GM23338 (cell line): Measurements from ENCODE around the gene TXNL4A. TPM values are rescaled to one million over a fixed set of nuclear protein-coding genes. Genes with fewer than 3 reads are reported as not detected.
A peak's percentile ranks its signal among the peaks of the same experiment; 100 is the strongest.

ENCODE experiments used
- ATAC-seq: fragments of 200-7000 bp; cut with Tn5 transposase; 3 replicates; pipeline ENCODE4 v1.9.1; 2020
- DNase-seq: peaks from one replicate; pipeline ENCODE4 v3.0.0-alpha.2; 2015; ENCODE audit warnings: low spot score
- H2AFZ ChIP-seq: fragments of 200-600 bp; sonication (generic); 2 replicates; pipeline ENCODE4 v1.8.0; 2016; ENCODE audit warnings: antibody characterized with exemption, mild to moderate bottlenecking, moderate library complexity
- H3F3A ChIP-seq: fragments of 200-600 bp; sonication (generic); replicated peaks from 2 replicates; pipeline ENCODE4 v1.8.0; 2017; ENCODE audit warnings: antibody characterized with exemption, mixed run types, low read depth
- H3K27ac ChIP-seq: fragments of 200-600 bp; sonication (generic); 2 replicates; pipeline ENCODE4 v1.6.1; 2016; ENCODE audit warnings: low read depth
- H3K27me3 ChIP-seq: fragments of 200-600 bp; sonication (generic); 2 replicates; pipeline ENCODE4 v1.8.0; 2016; ENCODE audit warnings: mild to moderate bottlenecking, mixed run types, moderate library complexity; ENCODE audit not compliant: insufficient read depth
- H3K36me3 ChIP-seq: fragments of 200-600 bp; sonication (generic); 2 replicates; pipeline ENCODE4 v1.8.0; 2016; ENCODE audit warnings: mild to moderate bottlenecking; ENCODE audit not compliant: insufficient read depth
- H3K4me1 ChIP-seq: fragments of 200-600 bp; sonication (generic); 2 replicates; pipeline ENCODE4 v1.8.0; 2016; ENCODE audit warnings: mild to moderate bottlenecking, moderate library complexity; ENCODE audit not compliant: insufficient read depth
- H3K4me2 ChIP-seq: fragments of 200-600 bp; sonication (generic); 2 replicates; pipeline ENCODE4 v1.7.1; 2017; ENCODE audit warnings: mixed run types
- H3K4me3 ChIP-seq: fragments of 200-600 bp; sonication (generic); 2 replicates; pipeline ENCODE4 v1.6.1; 2016; ENCODE audit warnings: mixed run types
- H3K79me2 ChIP-seq: fragments of 200-600 bp; sonication (generic); replicated peaks from 2 replicates; pipeline ENCODE4 v1.8.0; 2017; ENCODE audit warnings: mild to moderate bottlenecking; ENCODE audit not compliant: insufficient read depth
- H3K9me2 ChIP-seq: fragments of 200-600 bp; sonication (generic); 2 replicates; pipeline ENCODE4 v1.8.0; 2017; ENCODE audit not compliant: insufficient read depth
- H4K20me1 ChIP-seq: fragments of 200-600 bp; sonication (generic); replicated peaks from 2 replicates; pipeline ENCODE4 v1.8.0; 2017; ENCODE audit warnings: mild to moderate bottlenecking; ENCODE audit not compliant: insufficient read depth
- H3K27ac Mint-ChIP-seq: 2 replicates; pipeline ENCODE4 v1.8.0; 2020; ENCODE audit warnings: inconsistent platforms, mild to moderate bottlenecking, moderate library complexity, mixed read lengths
- H3K27me3 Mint-ChIP-seq: 3 replicates; pipeline ENCODE4 v1.8.0; 2022; ENCODE audit warnings: low read depth, mild to moderate bottlenecking, moderate library complexity, mixed read lengths, inconsistent platforms; ENCODE audit not compliant: insufficient read depth, poor library complexity
- H3K36me3 Mint-ChIP-seq: 3 replicates; pipeline ENCODE4 v1.8.0; 2021; ENCODE audit warnings: low read depth, mild to moderate bottlenecking, inconsistent platforms, moderate library complexity, mixed read lengths
- H3K4me1 Mint-ChIP-seq: 3 replicates; pipeline ENCODE4 v1.8.0; 2020; ENCODE audit warnings: mild to moderate bottlenecking, inconsistent platforms, mixed read lengths
- H3K4me3 Mint-ChIP-seq: 3 replicates; pipeline ENCODE4 v1.8.0; 2021; ENCODE audit warnings: moderate library complexity, mild to moderate bottlenecking, inconsistent platforms, mixed read lengths
- H3K9me3 Mint-ChIP-seq: 3 replicates; pipeline ENCODE4 v1.8.0; 2020; ENCODE audit warnings: moderate library complexity, mild to moderate bottlenecking, inconsistent platforms, mixed read lengths
- CREB1 ChIP-seq: fragments of 250-450 bp; sonication (Bioruptor Pico); IDR thresholded peaks from 2 replicates; pipeline ENCODE4 v1.5.0; 2020; ENCODE audit warnings: low read depth, mild to moderate bottlenecking, moderate library complexity
- EZH2 ChIP-seq: fragments of 200-600 bp; sonication (generic); IDR thresholded peaks from one replicate; pipeline ENCODE4 v1.8.0; 2017; ENCODE audit warnings: antibody characterized with exemption, mild to moderate bottlenecking, low read depth; ENCODE audit not compliant: unreplicated experiment
- EZH2phosphoT487 ChIP-seq: fragments of 200-600 bp; sonication (generic); IDR thresholded peaks from one replicate; pipeline ENCODE4 v1.8.1; 2018; ENCODE audit warnings: antibody characterized with exemption; ENCODE audit not compliant: unreplicated experiment
- JUNB ChIP-seq: IDR thresholded peaks from one replicate; pipeline ENCODE4 v1.6.1; 2016; ENCODE audit warnings: antibody characterized with exemption; ENCODE audit not compliant: unreplicated experiment
- NANOG ChIP-seq: IDR thresholded peaks from 2 replicates; pipeline ENCODE4 v1.6.1; 2016; ENCODE audit warnings: antibody characterized with exemption, borderline replicate concordance
- POLR2AphosphoS5 ChIP-seq: IDR thresholded peaks from 2 replicates; pipeline ENCODE4 v1.6.1; 2016; ENCODE audit warnings: antibody characterized with exemption, low read depth
- STAT1 ChIP-seq: IDR thresholded peaks from one replicate; pipeline ENCODE4 v1.6.1; 2016; ENCODE audit warnings: antibody characterized with exemption; ENCODE audit not compliant: unreplicated experiment
- ZNF114 ChIP-seq: fragments of 250-450 bp; sonication (Bioruptor Pico); IDR thresholded peaks from 2 replicates; pipeline ENCODE4 v1.5.0; 2020; ENCODE audit warnings: mild to moderate bottlenecking, moderate library complexity
- ZNF331 ChIP-seq: fragments of 250-450 bp; sonication (Bioruptor Pico); IDR thresholded peaks from 2 replicates; pipeline ENCODE4 v1.5.0; 2020; ENCODE audit warnings: low read depth, mild to moderate bottlenecking, moderate library complexity
- polyA plus RNA-seq: library from polyadenylated mRNA; unstranded; fragments of >200 nt; fragmentation: Nextera tagmentation; extraction: Ambion mirVana; gene quantifications from 2 replicates; pipeline ENCODE4 v1.2.1, GENCODE V29; 2016
- total RNA-seq: library from RNA; depleted of rRNA; stranded (reverse); fragments of >200 nt; shearing (Covaris generic); gene quantifications from 2 replicates; pipeline ENCODE4 v1.2.3, GENCODE V29; 2014
- TF ChIP-seq, protein P1 (sequence below), 2 experiments: fragments of 200-600 bp in 1 of 2; sonication (generic) in 1 of 2; conservative IDR thresholded peaks; 2 replicates each; pipeline versions ENCODE4 v1.5.1 to v1.6.1; 2016 to 2017; ENCODE audit warnings: antibody characterized with exemption in 2 of 2, low read depth in 2 of 2, mild to moderate bottlenecking in 2 of 2, moderate library complexity in 1 of 2
- TF ChIP-seq, protein P2 (sequence below): IDR thresholded peaks from 2 replicates; pipeline ENCODE4 v1.6.1; 2016; ENCODE audit warnings: antibody characterized with exemption
- TF ChIP-seq, protein P3 (sequence below): fragments of 250-450 bp; sonication (Bioruptor Pico); IDR thresholded peaks from 2 replicates; pipeline ENCODE4 v1.5.0; 2020; ENCODE audit warnings: mild to moderate bottlenecking, moderate library complexity
- TF ChIP-seq, protein P4 (sequence below): IDR thresholded peaks from one replicate; pipeline ENCODE4 v1.6.1; 2018; ENCODE audit warnings: antibody characterized with exemption; ENCODE audit not compliant: unreplicated experiment

Gene TXNL4A
- total and polyA plus RNA-seq, 2 experiments from 2014 or later, result 51.0 to 271 TPM

DNA sequence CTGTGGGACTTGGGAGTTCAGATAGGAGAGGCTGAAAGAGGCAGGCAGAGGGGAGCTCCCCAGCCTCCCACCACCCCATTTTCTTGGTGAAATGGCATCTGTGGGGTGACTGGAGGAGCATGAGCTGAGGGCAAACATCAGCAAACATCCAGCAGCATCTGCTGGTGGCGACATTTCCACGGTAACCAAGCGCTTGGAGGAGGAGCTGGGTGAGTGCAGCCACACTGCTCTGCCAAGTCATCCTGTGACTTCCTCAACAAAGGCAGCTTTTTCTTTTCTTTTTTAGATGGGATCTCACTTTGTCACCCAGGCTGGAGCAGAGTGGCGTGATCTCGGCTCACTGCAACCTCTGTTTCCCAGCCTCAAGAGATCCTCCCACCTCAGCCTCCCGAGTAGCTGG lies 5.6 kb downstream of the TXNL4A start:
- H3K9me2 ChIP-seq, result no peaks in the 10 kb centered on the region
- H3K79me2 ChIP-seq, result peaks cover 100% of the 10 kb centered on the region
- no peaks in the 10 kb centered on the region for H3K9me3 Mint-ChIP-seq
- H3K4me1 ChIP-seq, result no peaks in the 10 kb centered on the region; the same call in 1 of the 2 replicates
- H3K27ac ChIP-seq, result no peak overlapping the region
- TF ChIP-seq, protein P1, sequence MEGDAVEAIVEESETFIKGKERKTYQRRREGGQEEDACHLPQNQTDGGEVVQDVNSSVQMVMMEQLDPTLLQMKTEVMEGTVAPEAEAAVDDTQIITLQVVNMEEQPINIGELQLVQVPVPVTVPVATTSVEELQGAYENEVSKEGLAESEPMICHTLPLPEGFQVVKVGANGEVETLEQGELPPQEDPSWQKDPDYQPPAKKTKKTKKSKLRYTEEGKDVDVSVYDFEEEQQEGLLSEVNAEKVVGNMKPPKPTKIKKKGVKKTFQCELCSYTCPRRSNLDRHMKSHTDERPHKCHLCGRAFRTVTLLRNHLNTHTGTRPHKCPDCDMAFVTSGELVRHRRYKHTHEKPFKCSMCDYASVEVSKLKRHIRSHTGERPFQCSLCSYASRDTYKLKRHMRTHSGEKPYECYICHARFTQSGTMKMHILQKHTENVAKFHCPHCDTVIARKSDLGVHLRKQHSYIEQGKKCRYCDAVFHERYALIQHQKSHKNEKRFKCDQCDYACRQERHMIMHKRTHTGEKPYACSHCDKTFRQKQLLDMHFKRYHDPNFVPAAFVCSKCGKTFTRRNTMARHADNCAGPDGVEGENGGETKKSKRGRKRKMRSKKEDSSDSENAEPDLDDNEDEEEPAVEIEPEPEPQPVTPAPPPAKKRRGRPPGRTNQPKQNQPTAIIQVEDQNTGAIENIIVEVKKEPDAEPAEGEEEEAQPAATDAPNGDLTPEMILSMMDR (conservative IDR thresholded peaks at IDR 0.05; ENCODE audit: low read depth in 2 of 2), result no peak
- TF ChIP-seq, protein P2, sequence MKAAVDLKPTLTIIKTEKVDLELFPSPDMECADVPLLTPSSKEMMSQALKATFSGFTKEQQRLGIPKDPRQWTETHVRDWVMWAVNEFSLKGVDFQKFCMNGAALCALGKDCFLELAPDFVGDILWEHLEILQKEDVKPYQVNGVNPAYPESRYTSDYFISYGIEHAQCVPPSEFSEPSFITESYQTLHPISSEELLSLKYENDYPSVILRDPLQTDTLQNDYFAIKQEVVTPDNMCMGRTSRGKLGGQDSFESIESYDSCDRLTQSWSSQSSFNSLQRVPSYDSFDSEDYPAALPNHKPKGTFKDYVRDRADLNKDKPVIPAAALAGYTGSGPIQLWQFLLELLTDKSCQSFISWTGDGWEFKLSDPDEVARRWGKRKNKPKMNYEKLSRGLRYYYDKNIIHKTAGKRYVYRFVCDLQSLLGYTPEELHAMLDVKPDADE, result no peak
- TF ChIP-seq POLR2AphosphoS5, result no peak
- TF ChIP-seq ZNF331 (CRISPR knock-in tag), result no peak
- TF ChIP-seq ZNF114 (CRISPR knock-in tag), result no peak
- TF ChIP-seq, protein P3, sequence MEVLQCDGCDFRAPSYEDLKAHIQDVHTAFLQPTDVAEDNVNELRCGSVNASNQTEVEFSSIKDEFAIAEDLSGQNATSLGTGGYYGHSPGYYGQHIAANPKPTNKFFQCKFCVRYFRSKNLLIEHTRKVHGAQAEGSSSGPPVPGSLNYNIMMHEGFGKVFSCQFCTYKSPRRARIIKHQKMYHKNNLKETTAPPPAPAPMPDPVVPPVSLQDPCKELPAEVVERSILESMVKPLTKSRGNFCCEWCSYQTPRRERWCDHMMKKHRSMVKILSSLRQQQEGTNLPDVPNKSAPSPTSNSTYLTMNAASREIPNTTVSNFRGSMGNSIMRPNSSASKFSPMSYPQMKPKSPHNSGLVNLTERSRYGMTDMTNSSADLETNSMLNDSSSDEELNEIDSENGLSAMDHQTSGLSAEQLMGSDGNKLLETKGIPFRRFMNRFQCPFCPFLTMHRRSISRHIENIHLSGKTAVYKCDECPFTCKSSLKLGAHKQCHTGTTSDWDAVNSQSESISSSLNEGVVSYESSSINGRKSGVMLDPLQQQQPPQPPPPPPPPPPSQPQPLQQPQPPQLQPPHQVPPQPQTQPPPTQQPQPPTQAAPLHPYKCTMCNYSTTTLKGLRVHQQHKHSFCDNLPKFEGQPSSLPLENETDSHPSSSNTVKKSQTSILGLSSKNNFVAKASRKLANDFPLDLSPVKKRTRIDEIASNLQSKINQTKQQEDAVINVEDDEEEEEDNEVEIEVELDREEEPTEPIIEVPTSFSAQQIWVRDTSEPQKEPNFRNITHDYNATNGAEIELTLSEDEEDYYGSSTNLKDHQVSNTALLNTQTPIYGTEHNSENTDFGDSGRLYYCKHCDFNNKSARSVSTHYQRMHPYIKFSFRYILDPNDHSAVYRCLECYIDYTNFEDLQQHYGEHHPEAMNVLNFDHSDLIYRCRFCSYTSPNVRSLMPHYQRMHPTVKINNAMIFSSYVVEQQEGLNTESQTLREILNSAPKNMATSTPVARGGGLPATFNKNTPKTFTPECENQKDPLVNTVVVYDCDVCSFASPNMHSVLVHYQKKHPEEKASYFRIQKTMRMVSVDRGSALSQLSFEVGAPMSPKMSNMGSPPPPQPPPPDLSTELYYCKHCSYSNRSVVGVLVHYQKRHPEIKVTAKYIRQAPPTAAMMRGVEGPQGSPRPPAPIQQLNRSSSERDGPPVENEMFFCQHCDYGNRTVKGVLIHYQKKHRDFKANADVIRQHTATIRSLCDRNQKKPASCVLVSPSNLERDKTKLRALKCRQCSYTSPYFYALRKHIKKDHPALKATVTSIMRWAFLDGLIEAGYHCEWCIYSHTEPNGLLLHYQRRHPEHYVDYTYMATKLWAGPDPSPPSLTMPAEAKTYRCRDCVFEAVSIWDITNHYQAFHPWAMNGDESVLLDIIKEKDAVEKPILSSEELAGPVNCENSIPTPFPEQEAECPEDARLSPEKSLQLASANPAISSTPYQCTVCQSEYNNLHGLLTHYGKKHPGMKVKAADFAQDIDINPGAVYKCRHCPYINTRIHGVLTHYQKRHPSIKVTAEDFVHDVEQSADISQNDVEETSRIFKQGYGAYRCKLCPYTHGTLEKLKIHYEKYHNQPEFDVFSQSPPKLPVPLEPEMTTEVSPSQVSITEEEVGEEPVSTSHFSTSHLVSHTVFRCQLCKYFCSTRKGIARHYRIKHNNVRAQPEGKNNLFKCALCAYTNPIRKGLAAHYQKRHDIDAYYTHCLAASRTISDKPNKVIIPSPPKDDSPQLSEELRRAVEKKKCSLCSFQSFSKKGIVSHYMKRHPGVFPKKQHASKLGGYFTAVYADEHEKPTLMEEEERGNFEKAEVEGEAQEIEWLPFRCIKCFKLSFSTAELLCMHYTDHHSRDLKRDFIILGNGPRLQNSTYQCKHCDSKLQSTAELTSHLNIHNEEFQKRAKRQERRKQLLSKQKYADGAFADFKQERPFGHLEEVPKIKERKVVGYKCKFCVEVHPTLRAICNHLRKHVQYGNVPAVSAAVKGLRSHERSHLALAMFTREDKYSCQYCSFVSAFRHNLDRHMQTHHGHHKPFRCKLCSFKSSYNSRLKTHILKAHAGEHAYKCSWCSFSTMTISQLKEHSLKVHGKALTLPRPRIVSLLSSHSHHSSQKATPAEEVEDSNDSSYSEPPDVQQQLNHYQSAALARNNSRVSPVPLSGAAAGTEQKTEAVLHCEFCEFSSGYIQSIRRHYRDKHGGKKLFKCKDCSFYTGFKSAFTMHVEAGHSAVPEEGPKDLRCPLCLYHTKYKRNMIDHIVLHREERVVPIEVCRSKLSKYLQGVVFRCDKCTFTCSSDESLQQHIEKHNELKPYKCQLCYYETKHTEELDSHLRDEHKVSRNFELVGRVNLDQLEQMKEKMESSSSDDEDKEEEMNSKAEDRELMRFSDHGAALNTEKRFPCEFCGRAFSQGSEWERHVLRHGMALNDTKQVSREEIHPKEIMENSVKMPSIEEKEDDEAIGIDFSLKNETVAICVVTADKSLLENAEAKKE (CRISPR knock-in tag), result no peak
- no peak for TF ChIP-seq NANOG
- no peak for TF ChIP-seq EZH2phosphoT487
- no peak for TF ChIP-seq CREB1 (CRISPR knock-in tag)
- TF ChIP-seq STAT1, result no peak
- no peak for TF ChIP-seq EZH2
- TF ChIP-seq, protein P4, sequence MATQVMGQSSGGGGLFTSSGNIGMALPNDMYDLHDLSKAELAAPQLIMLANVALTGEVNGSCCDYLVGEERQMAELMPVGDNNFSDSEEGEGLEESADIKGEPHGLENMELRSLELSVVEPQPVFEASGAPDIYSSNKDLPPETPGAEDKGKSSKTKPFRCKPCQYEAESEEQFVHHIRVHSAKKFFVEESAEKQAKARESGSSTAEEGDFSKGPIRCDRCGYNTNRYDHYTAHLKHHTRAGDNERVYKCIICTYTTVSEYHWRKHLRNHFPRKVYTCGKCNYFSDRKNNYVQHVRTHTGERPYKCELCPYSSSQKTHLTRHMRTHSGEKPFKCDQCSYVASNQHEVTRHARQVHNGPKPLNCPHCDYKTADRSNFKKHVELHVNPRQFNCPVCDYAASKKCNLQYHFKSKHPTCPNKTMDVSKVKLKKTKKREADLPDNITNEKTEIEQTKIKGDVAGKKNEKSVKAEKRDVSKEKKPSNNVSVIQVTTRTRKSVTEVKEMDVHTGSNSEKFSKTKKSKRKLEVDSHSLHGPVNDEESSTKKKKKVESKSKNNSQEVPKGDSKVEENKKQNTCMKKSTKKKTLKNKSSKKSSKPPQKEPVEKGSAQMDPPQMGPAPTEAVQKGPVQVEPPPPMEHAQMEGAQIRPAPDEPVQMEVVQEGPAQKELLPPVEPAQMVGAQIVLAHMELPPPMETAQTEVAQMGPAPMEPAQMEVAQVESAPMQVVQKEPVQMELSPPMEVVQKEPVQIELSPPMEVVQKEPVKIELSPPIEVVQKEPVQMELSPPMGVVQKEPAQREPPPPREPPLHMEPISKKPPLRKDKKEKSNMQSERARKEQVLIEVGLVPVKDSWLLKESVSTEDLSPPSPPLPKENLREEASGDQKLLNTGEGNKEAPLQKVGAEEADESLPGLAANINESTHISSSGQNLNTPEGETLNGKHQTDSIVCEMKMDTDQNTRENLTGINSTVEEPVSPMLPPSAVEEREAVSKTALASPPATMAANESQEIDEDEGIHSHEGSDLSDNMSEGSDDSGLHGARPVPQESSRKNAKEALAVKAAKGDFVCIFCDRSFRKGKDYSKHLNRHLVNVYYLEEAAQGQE, result no peak
- no peak for TF ChIP-seq JUNB
- peaks cover 56% of the 10 kb centered on the region for H4K20me1 ChIP-seq
- peaks cover 8% of the 10 kb centered on the region for H3K36me3 ChIP-seq
- H3K4me3 ChIP-seq, result no peak overlapping the region
- ATAC-seq, result peak; percentile 55
- H3K27ac Mint-ChIP-seq, result peak overlapping the region; percentile 28; the same call in 1 of the 2 replicates
- no peaks in the 10 kb centered on the region for H3F3A ChIP-seq
- H3K36me3 Mint-ChIP-seq, result peaks cover 41% of the 10 kb centered on the region
- DNase-seq, result no peak
- no peak overlapping the region for H3K4me2 ChIP-seq
- peaks cover 3% of the 10 kb centered on the region for H3K27me3 Mint-ChIP-seq
- no peak overlapping the region for H3K4me3 Mint-ChIP-seq
- no peaks in the 10 kb centered on the region for H3K27me3 ChIP-seq
- peaks cover 24% of the 10 kb centered on the region for H3K4me1 Mint-ChIP-seq
- no peak overlapping the region for H2AFZ ChIP-seq
